Left kidney (tissue), 2 donors: ENCODE results near the gene CHN1. TPM values are rescaled to one million over a fixed set of nuclear protein-coding genes. Genes with fewer than 3 reads are reported as not detected.

Experiments used
- DNase-seq: peaks from one replicate; pipeline ENCODE4 v3.0.0-alpha.2; 2013
- polyA plus RNA-seq: library from polyadenylated mRNA; unstranded; fragments of 120-200 nt; gene quantifications from one replicate; pipeline ENCODE4 v1.2.1, GENCODE V29; 2013; ENCODE audit not compliant: insufficient read length

The CHN1 gene
- polyA plus RNA-seq, 1 donor = 34.7 TPM

DNA sequence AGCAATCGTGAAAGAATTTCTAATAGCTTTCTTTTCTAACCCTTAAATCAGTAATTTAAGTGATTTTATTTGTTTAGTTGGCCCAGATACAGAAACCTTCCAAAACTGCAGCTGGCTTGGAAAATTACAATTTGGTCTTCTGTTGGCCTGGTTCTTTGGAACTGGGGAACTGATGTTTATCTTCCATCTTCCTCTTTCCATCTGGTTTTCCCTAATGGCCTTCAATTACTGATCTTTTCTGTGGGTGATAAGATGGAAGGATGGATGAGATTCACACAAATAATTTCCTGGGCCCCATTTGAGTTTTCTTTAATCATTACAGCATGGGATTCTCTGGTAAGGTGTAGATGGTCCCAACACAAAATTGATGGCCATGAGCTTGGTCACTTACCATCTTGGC lies 134.4 kb downstream of the CHN1 start:
- no peak for DNase-seq

DNA sequence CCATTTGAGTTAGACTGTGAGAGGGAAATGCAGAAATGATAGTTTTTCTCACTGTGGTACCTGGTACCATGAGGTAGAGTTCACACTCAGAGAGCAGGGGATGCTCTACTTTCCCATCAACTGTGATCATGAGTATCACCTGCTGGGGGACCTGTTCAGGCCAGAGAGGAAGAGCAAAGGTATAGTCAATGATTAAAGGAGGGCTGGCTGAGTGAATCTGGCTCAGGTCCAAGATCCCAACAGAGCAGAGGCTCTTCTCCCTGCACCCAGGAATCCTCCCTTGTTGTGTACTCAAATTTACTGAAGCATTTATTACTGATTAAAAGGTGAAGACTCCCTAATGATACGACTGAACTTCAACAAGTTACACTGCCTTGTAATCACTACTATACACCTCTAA lies 136.3 kb downstream of the CHN1 start:
- DNase-seq = no peak

GRCh38 chr2:174866421-174866820 lies 138.8 kb downstream of the CHN1 start:
- no peak for DNase-seq

- no peak for DNase-seq
These were observed 142.0 kb downstream of the CHN1 start for GRCh38 chr2:174863183-174863582.

DNA sequence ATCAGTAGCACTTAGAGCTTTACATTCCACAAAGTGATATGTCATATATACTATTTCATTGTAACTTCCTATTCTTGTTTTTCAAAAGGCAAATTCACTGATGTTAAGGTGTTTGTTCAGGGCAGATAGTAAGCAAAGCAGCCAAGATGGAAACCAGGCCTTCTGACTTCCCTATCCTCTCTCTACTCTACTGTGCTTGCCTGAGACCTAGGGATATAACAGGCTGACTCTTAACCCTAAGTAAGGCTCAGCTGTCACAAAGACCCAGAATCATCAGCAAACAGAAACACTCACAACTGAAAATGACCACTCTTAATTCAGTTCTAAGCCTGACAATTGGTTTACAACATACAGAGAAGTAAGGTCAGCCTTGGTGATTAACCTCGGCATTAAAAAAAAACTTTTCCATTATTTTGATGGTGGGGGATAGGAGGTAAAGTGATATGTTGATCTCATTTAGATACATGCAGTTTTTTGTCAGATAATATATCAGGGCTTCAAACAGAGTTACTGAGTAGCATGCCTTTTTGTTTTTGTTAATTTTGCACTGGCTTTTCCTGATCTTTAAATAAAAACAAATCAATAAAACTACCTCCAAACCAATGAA lies 145.5 kb downstream of the CHN1 start:
- no peak for DNase-seq

DNA sequence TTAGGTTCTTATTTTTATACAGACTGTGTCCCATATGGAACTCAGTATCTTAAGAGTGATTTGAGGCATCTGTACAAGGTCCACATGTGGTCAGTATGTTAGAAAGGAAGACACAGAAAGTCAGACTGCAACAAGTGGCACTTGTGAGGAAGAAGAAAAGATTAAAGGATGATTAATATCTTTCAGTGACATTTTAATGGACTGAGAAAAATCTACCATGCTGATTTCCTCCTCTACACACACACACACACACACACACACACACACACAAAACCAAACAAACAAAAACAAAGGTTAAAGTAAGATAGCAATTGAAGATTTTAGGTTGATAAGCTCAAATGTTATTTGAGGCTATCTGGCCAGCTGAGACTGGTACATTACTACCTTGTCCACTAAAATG lies 146.4 kb downstream of the CHN1 start:
- DNase-seq = no peak

- DNase-seq = no peak
These were observed 148.7 kb downstream of the CHN1 start for GRCh38 chr2:174856447-174856846.

DNA sequence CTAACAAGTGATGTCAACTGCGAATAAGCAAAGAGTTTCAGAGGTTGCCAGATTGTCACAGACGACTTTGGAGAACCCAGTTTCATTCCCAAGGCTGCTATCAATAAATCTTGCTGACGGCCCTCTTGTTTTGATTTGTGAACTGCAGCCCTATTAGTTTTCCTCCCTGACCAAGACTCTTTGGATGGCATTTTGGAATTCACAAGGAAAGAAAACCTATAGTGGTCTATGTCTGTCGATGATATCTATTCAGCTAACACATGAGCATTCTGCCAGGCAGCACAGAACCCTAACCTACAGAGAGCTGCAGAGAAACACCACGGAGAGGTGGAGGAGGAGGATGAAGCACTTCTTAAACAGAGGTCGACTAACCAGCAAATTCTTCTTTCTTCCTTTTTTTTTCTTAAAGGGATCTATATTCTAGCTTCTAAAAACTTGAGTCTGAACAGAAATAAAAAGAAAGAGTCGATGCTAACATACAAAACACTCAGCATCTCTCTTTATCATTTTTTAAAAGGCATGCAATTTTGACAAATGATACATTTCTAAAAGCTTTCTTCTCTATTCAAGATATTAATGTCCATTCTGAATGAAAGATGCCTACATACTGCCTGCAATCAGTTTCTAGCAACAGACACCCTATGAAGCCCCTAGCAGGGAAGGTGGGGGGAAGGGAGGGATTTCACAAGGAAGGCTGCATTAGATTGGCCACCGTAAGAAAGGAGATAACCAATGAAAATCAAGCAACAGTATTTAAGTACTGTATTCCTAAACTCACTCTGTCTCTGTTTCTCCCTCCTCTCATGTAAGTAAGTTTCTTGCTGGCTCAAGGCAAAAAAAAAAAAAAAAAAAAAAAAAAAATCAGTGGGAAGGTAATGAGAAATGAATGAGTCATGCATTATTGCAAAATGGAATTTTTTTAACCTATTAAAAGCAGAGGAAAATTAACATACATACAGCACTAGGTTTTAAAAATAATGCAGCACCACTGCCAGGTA lies 157.9 kb downstream of the CHN1 start:
- DNase-seq = peak; percentile 55

DNA sequence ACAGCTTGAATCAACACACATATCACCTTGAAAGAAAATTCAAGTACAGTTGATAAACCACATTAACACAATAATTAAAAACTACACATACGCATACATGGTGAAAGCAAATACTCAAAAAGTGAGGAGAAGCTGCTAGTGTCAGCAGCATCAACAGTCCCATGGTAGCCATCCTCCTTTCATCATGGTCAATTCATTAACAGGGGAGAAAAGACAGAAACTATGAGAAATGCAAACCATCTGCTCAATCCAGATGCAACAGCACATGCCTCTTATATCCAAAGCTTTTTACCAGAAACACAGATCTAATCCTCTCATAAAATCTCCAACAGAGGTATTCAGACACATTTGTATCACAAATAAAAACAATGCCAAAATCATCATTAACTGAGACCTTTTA lies 159.0 kb downstream of the CHN1 start:
- DNase-seq = no peak

DNA sequence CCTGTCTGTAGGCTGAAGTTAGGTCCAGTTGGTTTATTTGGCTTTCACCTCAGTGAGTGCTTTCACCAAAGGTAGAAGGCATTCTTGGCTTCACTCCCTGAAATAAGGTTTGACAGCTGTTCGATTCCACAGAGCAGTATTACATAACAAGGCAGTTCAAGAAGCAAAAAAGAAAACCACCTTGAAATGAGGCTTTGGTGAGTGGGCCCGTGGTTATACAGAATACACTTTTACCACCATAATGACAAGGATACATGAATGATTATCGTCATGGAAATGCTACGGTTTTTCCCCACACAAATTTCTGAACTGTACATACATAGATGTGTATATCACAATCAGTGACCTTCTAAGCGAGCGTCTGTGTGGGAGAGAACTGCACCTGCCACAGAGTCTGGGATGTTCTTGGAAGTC lies 160.9 kb downstream of the CHN1 start:
- no peak for DNase-seq

GRCh38 chr2:174842496-174842895 lies 162.7 kb downstream of the CHN1 start:
- DNase-seq = no peak

DNA sequence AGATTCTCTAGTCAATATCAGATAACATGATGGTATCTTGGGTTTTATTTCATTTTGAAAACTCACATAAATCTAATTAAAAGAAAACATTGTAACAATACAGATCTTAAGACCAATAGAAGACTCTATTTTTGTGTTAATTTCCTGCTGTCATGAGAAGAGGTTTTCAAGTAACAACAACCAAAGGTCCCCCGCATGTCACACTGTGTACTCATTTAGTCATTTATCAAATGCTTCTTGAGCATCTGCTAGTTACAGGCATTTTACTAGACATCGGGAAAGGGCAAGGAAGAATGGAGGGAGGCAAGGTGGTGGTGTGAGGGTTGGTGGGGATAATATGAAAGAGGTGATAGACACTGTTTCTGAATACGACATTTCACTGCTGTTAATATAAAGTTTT lies 163.2 kb downstream of the CHN1 start:
- DNase-seq = no peak

DNA sequence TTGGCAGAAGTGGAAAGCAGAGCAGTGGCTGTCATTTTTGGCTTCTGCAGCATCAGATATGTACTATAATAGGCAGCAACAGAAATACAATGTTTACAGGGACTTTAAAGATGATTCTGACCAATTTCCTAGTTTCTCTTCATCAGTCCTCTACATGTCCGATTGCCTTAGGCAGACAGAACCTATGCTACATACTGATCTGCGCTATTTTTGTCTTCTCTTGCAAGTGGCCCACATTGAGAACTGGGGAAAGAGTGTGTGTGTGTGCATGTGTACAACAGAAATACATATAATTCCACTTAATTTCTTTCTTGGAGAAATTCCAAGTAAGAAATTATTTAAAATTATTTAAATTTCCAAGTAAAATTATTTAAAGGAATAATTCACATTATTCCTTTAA lies 163.8 kb downstream of the CHN1 start:
- no peak for DNase-seq

- no peak for DNase-seq
These were observed 164.7 kb downstream of the CHN1 start for GRCh38 chr2:174840436-174840835.

GRCh38 chr2:174839662-174840061 lies 165.5 kb downstream of the CHN1 start:
- no peak for DNase-seq

- DNase-seq = no peak
These were observed 168.2 kb downstream of the CHN1 start for GRCh38 chr2:174836995-174837390.

GRCh38 chr2:174836377-174836994 lies 168.7 kb downstream of the CHN1 start:
- DNase-seq = no peak

DNA sequence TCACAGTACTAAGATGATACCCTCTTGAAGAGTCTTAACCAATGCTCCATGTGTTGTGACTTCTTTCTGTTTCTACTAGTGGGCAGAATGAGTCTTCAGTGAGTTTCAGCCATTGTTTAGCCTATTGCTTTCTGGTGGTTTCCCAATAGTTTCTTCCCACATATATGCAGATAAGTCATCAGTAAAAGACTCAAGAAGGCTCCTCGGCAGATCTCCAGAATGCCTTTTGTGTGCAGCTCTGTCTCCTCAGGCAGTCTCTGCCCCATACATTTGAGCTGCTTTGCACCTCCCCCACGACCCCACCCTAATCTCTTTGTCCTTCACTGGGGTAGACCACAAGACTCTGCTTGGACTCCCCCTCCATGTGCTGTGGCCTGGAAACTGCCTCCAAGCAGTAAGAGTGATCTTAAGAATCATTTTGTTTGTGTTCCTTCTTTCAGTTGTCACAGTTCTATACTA lies 169.4 kb downstream of the CHN1 start:
- DNase-seq = no peak

GRCh38 chr2:174833737-174834136 lies 171.4 kb downstream of the CHN1 start:
- DNase-seq = no peak

GRCh38 chr2:174830561-174830960 lies 174.6 kb downstream of the CHN1 start:
- no peak for DNase-seq

DNA sequence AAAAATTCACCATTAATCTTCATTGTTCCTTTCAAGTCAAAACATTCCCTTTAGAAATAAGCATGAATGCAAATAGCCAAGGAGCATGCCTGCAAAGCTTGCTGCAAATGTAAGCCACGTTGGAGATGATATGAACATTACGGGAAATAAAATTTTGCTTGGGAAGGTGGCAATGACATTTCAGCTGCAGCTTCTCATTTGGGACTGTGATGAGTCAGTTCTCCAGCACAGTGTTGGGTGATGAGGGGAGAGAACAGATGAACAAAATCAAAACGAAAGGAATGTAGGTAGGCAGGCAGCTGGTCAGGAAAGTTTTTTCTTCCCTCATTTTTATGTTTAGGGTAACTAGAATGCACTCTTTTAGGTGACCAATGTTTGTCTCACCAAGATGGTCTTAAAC lies 175.6 kb downstream of the CHN1 start:
- no peak for DNase-seq

- peak; percentile 32 for DNase-seq
These were observed 177.5 kb downstream of the CHN1 start for GRCh38 chr2:174827371-174828369.
